ENCODE results near the gene LMAN1L.

GRCh38 chr15:74826921-74827320 lies 14.3 kb downstream of the LMAN1L start:
- TF ChIP-seq SPI1 (IDR thresholded peaks at IDR 0.05; ENCODE audit: low read depth, low read length), result no peak
- no peak for TF ChIP-seq POLR2A (IDR thresholded peaks at IDR 0.05; ENCODE audit: low read depth, low read length)

All from GM12891 (cell line).